DND-41 (cell line): ENCODE measurements around the gene CFAP61.

Experiments
- ATAC-seq: fragments of 200-7000 bp; cut with Tn5 transposase; 3 replicates; pipeline ENCODE4 v1.9.1; 2021; ENCODE audit warnings: low read depth; ENCODE audit not compliant: insufficient read depth
- DNase-seq: peaks from one replicate; pipeline ENCODE4 v3.0.0-alpha.2; 2020
- H2AFZ ChIP-seq: 2 replicates; pipeline ENCODE4 v1.6.0; 2012; ENCODE audit warnings: low read depth, low read length
- H3K27ac ChIP-seq: 2 replicates; pipeline ENCODE4 v1.5.1; 2012; ENCODE audit warnings: low read length, inconsistent platforms
- H3K27me3 ChIP-seq: fragments of 200-600 bp; sonication (generic); 2 replicates; pipeline ENCODE4 v1.6.0; 2012; ENCODE audit warnings: low read length, mild to moderate bottlenecking, inconsistent platforms; ENCODE audit not compliant: insufficient read depth, poor library complexity
- H3K36me3 ChIP-seq: 2 replicates; pipeline ENCODE4 v1.5.1; 2012; ENCODE audit warnings: low read length, inconsistent platforms; ENCODE audit not compliant: insufficient read depth
- H3K4me1 ChIP-seq: 2 replicates; pipeline ENCODE4 v1.5.1; 2012; ENCODE audit warnings: mild to moderate bottlenecking, low read length; ENCODE audit not compliant: insufficient read depth
- H3K4me2 ChIP-seq: 2 replicates; pipeline ENCODE4 v1.6.0; 2012; ENCODE audit warnings: mild to moderate bottlenecking, moderate library complexity, low read length, inconsistent platforms; ENCODE audit not compliant: insufficient read depth
- H3K4me3 ChIP-seq, 2 experiments: fragments of 200-600 bp in 1 of 2; shearing (Covaris generic) in 1 of 2; 2 replicates each; pipeline ENCODE4 v1.5.1; 2012 to 2016; ENCODE audit warnings: inconsistent platforms in 2 of 2, low read length in 2 of 2, mild to moderate bottlenecking in 2 of 2, low read depth in 1 of 2, moderate library complexity in 1 of 2
- H3K79me2 ChIP-seq: 2 replicates; pipeline ENCODE4 v1.6.0; 2012; ENCODE audit warnings: low read length, inconsistent platforms; ENCODE audit not compliant: insufficient read depth
- H3K9ac ChIP-seq: 2 replicates; pipeline ENCODE4 v1.6.0; 2012; ENCODE audit warnings: low read depth, mild to moderate bottlenecking, inconsistent platforms, low read length, moderate library complexity
- H3K9me3 ChIP-seq: 2 replicates; pipeline ENCODE4 v1.5.1; 2012; ENCODE audit warnings: low read length, moderate library complexity, mild to moderate bottlenecking, inconsistent platforms; ENCODE audit not compliant: insufficient read depth, severe bottlenecking
- H4K20me1 ChIP-seq: 2 replicates; pipeline ENCODE4 v1.6.0; 2012; ENCODE audit warnings: low read length; ENCODE audit not compliant: insufficient read depth
- EZH2 ChIP-seq: IDR thresholded peaks from 3 replicates; pipeline ENCODE4 v1.6.1; 2012; ENCODE audit warnings: borderline replicate concordance, low read depth, mild to moderate bottlenecking, moderate library complexity, low read length, inconsistent platforms; ENCODE audit not compliant: severe bottlenecking
- TF ChIP-seq, protein P1 (sequence below): IDR thresholded peaks from 2 replicates; pipeline ENCODE4 v1.5.1; 2012; ENCODE audit warnings: borderline replicate concordance, low read length, moderate library complexity, mild to moderate bottlenecking; ENCODE audit not compliant: poor library complexity, severe bottlenecking; ENCODE audit errors: extremely low read depth

CFAP61 gene

DNA sequence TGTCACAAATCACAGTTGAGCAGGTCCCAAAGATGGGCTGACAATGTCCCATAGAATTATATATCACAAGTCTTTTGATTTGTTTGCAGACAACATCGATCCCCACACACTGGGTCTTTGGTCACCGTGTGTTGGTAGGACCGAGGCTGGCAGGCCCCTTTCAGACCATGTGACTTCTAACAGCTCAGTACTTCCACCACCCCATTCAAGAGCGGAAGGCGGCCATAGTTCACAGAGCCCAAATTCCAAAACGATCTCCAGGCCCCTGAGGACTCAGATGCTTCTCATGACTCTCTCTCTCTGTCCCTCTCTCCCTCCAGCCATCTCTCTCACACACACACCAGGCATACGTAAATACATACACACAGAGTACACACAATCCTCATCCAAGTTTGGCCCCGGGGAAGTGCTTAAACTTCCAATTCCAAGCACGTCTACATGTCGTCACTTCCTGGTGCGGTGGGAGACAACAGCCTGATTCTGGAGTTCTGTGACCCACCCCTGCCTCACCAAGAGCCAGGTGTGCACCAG lies 159.7 kb downstream of the CFAP61 start:
- no peaks in the 10 kb centered on the region for H3K4me1 ChIP-seq
- ATAC-seq (no peak), DNase-seq (no peak)
- H3K9me3 ChIP-seq: no peaks in the 10 kb centered on the region
- no peak overlapping the region for H3K27ac ChIP-seq
- H4K20me1 ChIP-seq: no peaks in the 10 kb centered on the region
- H3K4me3 ChIP-seq: no peak overlapping the region
- no peaks in the 10 kb centered on the region for H3K36me3 ChIP-seq
- H3K79me2 ChIP-seq: no peaks in the 10 kb centered on the region
- no peak overlapping the region for H3K9ac ChIP-seq
- H3K27me3 ChIP-seq: peaks cover 15% of the 10 kb centered on the region
- H2AFZ ChIP-seq: no peak overlapping the region
- H3K4me2 ChIP-seq: no peak overlapping the region
- no peak for TF ChIP-seq EZH2
- TF ChIP-seq, protein P1, sequence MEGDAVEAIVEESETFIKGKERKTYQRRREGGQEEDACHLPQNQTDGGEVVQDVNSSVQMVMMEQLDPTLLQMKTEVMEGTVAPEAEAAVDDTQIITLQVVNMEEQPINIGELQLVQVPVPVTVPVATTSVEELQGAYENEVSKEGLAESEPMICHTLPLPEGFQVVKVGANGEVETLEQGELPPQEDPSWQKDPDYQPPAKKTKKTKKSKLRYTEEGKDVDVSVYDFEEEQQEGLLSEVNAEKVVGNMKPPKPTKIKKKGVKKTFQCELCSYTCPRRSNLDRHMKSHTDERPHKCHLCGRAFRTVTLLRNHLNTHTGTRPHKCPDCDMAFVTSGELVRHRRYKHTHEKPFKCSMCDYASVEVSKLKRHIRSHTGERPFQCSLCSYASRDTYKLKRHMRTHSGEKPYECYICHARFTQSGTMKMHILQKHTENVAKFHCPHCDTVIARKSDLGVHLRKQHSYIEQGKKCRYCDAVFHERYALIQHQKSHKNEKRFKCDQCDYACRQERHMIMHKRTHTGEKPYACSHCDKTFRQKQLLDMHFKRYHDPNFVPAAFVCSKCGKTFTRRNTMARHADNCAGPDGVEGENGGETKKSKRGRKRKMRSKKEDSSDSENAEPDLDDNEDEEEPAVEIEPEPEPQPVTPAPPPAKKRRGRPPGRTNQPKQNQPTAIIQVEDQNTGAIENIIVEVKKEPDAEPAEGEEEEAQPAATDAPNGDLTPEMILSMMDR: no peak

DNA sequence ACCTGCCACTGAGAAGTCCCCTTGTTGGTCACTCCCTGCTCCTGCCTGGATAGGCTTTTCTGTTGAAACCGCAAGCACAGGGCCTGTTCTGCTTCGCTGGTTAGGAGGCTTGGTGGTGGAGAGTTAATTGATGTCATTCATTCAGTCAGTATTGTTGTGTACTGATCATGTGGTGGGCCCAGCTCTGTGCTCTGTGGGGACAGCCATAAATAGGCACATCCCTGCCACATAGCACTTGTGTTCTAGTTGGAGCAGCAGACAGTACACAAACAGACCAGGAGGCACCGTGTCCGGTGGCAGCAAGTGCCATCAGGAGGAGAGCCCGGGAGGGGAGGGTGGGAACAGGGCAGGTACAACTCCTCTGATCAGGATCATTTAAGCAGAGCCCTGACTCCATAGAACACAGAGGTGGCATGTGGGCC lies 160.4 kb downstream of the CFAP61 start:
- ATAC-seq: no peak
- H3K4me2 ChIP-seq: no peak overlapping the region
- H3K79me2 ChIP-seq: no peaks in the 10 kb centered on the region
- H3K4me3 ChIP-seq: no peak overlapping the region
- no peaks in the 10 kb centered on the region for H3K36me3 ChIP-seq
- no peak for TF ChIP-seq EZH2
- TF ChIP-seq, protein P1: no peak
- H3K9ac ChIP-seq: no peak overlapping the region
- no peak for DNase-seq
- no peaks in the 10 kb centered on the region for H4K20me1 ChIP-seq
- H2AFZ ChIP-seq: no peak overlapping the region
- H3K4me1 ChIP-seq: no peaks in the 10 kb centered on the region
- peaks cover 13% of the 10 kb centered on the region for H3K27me3 ChIP-seq
- H3K27ac ChIP-seq: no peak overlapping the region
- no peaks in the 10 kb centered on the region for H3K9me3 ChIP-seq

DNA sequence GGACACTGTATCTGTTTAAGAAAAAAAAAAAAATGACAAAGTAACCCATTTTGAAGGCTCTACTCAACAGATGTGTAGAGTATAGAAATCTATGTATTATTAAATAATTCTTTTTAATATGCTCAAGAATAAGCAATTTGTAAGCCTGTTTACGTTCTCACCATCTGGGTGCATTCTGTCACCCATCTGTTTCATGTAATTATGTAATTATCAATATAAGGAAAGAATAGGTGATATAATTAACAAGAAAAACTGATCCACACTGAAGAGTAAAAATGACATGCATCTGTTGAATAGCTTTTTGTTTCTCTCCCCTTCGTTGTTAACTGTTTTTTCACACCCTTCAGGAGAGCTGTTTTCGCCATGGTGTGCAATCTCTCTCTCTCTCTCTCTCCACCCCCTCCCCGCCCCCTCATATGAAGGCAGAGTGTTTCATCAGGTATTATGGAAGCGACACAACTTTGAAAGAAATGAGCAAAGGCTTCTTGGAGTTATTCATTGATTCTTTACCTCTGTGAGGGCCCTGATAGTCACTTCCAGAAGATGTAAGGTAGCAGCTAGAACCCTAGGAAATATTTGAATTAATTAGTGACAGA lies 161.3 kb downstream of the CFAP61 start:
- H4K20me1 ChIP-seq: no peaks in the 10 kb centered on the region
- H3K27ac ChIP-seq: no peak overlapping the region
- ATAC-seq: no peak
- no peak for TF ChIP-seq EZH2
- TF ChIP-seq, protein P1: no peak
- H3K9ac ChIP-seq: no peak overlapping the region
- no peaks in the 10 kb centered on the region for H3K36me3 ChIP-seq
- no peak for DNase-seq
- no peaks in the 10 kb centered on the region for H3K79me2 ChIP-seq
- no peak overlapping the region for H3K4me2 ChIP-seq
- H3K4me1 ChIP-seq: no peaks in the 10 kb centered on the region
- H2AFZ ChIP-seq: no peak overlapping the region
- H3K27me3 ChIP-seq: peaks cover 13% of the 10 kb centered on the region
- no peaks in the 10 kb centered on the region for H3K9me3 ChIP-seq
- H3K4me3 ChIP-seq: no peak overlapping the region
